ENCODE results near the gene LRP1B.

Gene LRP1B

GRCh38 chr2:141508806-141509595 is 621.8 kb downstream of the LRP1B start:
- no peak for TF ChIP-seq CTCF (IDR thresholded peaks at IDR 0.05; ENCODE audit: low read depth, low read length, missing control alignments)
- no peak for DNase-seq (ENCODE audit: low read depth)
- H3K4me3 ChIP-seq (ENCODE audit: low read depth, low read length), result no peak overlapping the region

GRCh38 chr2:141508086-141508752 is 622.6 kb downstream of the LRP1B start:
- no peak for DNase-seq (ENCODE audit: low read depth)
- no peak overlapping the region for H3K4me3 ChIP-seq (ENCODE audit: low read depth, low read length)
- TF ChIP-seq CTCF (IDR thresholded peaks at IDR 0.05; ENCODE audit: low read depth, low read length, missing control alignments), result no peak

- no peak overlapping the region for H3K4me3 ChIP-seq (ENCODE audit: low read depth, low read length)
- DNase-seq (ENCODE audit: low read depth), result no peak
- TF ChIP-seq CTCF (IDR thresholded peaks at IDR 0.05; ENCODE audit: low read depth, low read length, missing control alignments), result no peak
Measured at GRCh38 chr2:141506135-141506534, 624.7 kb downstream of the LRP1B start.

GRCh38 chr2:141501752-141502151 is 629.1 kb downstream of the LRP1B start:
- no peak for DNase-seq (ENCODE audit: low read depth)
- H3K4me3 ChIP-seq (ENCODE audit: low read depth, low read length), result no peak overlapping the region
- TF ChIP-seq CTCF (IDR thresholded peaks at IDR 0.05; ENCODE audit: low read depth, low read length, missing control alignments), result no peak

- no peak for TF ChIP-seq CTCF (IDR thresholded peaks at IDR 0.05; ENCODE audit: low read depth, low read length, missing control alignments)
- no peak for DNase-seq (ENCODE audit: low read depth)
- H3K4me3 ChIP-seq (ENCODE audit: low read depth, low read length), result no peak overlapping the region
Measured at GRCh38 chr2:141499123-141499522, 631.7 kb downstream of the LRP1B start.

- TF ChIP-seq CTCF (IDR thresholded peaks at IDR 0.05; ENCODE audit: low read depth, low read length, missing control alignments), result no peak
- DNase-seq (ENCODE audit: low read depth), result no peak
- H3K4me3 ChIP-seq (ENCODE audit: low read depth, low read length), result no peak overlapping the region
Measured at GRCh38 chr2:141498561-141498960, 632.3 kb downstream of the LRP1B start.

Measured in GM12864 (cell line).